Gastroesophageal sphincter (tissue), 4 donors: Measurements from ENCODE around the gene ABCG1. TPM values are rescaled to one million over a fixed set of nuclear protein-coding genes. Genes with fewer than 3 reads are reported as not detected.

ENCODE experiments used
- ATAC-seq: fragments of 150-250 bp; one replicate; pipeline ENCODE4 v1.9.1; 2016; ENCODE audit warnings: mild to moderate bottlenecking, moderate library complexity
- H3K27ac ChIP-seq, 4 donors: fragments of 200-600 bp; sonication (generic) in 3 of 4; 1 replicate in 3 of 4; 2 replicates in 1 of 4; pipeline ENCODE4 v1.5.1; 2016 to 2019
- H3K27me3 ChIP-seq: fragments of 200-600 bp; sonication (generic); one replicate; pipeline ENCODE4 v1.5.1; 2019
- H3K36me3 ChIP-seq, 2 donors: fragments of 200-600 bp; sonication (generic); one replicate each; pipeline ENCODE4 v1.5.1; 2019; ENCODE audit warnings: control low read depth in 1 of 2
- H3K4me1 ChIP-seq, 3 donors: fragments of 200-600 bp; sonication (generic); 1 replicate in 2 of 3; 2 replicates in 1 of 3; pipeline ENCODE4 v1.5.1; 2016 to 2019; ENCODE audit warnings: control low read depth in 2 of 3
- H3K4me3 ChIP-seq, 2 donors: fragments of 200-600 bp; sonication (generic); one replicate each; pipeline ENCODE4 v1.5.1; 2019; ENCODE audit warnings: mild to moderate bottlenecking in 1 of 2, moderate library complexity in 1 of 2
- H3K9me3 ChIP-seq, 3 donors: fragments of 200-600 bp; sonication (generic); one replicate each; pipeline ENCODE4 v1.5.1; 2017 to 2019; ENCODE audit warnings: control low read depth in 2 of 3
- EP300 ChIP-seq: sonication (generic); formaldehyde crosslinking; IDR thresholded peaks from one replicate; pipeline ENCODE4 v1.6.1; 2017; ENCODE audit warnings: antibody characterized with exemption, mild to moderate bottlenecking
- POLR2A ChIP-seq, 2 donors: fragments of 450-650 bp; IDR thresholded peaks; one replicate each; pipeline ENCODE4 v1.6.1; 2017; ENCODE audit warnings: antibody characterized with exemption in 2 of 2, mild to moderate bottlenecking in 2 of 2, moderate library complexity in 1 of 2
- POLR2AphosphoS5 ChIP-seq: sonication (generic); formaldehyde crosslinking; IDR thresholded peaks from one replicate; pipeline ENCODE4 v1.6.1; 2017; ENCODE audit warnings: antibody characterized with exemption
- WGBS, 2 donors: methylation state at CpG; one replicate each; pipeline ENCODE4 v1.1.5; 2018; ENCODE audit warnings: low coverage in 1 of 2; 5-methylcytosine and 5-hydroxymethylcytosine counted together
- total RNA-seq, 4 donors: library from RNA; depleted of rRNA; stranded (reverse); fragments of >200 nt; gene quantifications; one replicate each; pipeline ENCODE4 v1.1.0, GENCODE V29; 2016
- TF ChIP-seq, protein P1 (sequence below), 4 experiments: fragments of 200-600 bp in 2 of 4; fragments of 450-650 bp in 2 of 4; sonication (generic) in 1 of 4; IDR thresholded peaks; one replicate each; pipeline ENCODE4 v1.5.1; 2017 to 2019; ENCODE audit warnings: antibody characterized with exemption in 4 of 4, mild to moderate bottlenecking in 2 of 4, moderate library complexity in 2 of 4

ABCG1 gene
- total RNA-seq, 4 donors from 2014 or later = 15.9 to 21.8 (median 18.0) TPM

DNA sequence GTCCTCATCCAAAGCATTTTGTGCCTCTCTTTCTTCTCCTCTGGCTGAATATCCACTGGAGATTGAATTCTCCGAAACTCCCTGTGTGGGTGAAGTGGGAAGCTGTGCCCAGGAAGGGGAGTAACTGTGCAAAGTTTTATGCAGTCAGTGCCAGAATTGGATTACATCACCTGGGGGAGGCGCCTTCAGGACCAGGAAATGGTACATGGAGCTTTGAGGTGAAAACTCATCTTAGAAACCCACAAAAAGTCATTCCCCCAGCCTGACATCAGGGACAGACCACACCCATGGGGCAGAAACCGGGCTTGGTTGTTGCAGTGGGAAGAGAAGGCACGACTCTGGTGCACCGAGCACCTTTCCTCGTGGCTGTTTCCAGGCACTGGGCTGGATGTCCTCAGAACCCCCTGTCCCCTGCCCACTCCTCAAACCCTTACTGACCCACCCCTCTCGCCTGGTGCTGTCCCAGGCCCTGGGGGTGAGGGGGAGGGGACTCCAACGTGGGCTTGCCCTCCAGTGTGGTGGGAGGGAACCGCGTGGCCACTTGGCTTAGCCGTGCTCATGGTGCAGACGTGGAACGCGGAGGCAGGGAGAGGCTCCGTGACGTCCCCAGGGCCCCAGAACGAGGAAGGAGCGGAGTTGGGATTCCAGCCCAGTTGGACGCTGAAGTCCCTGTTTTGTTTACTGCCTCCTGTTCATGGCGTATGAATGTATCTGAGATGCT is 80.5 kb downstream of the ABCG1 start:
- Histone ChIP-seq H3K4me1 (peaks cover 0 to 8% (median 3%) of the 10 kb centered on the region in 3 donors), H3K9me3 (no peaks in the 10 kb centered on the region), H3K36me3 (peaks cover 0 to 30% of the 10 kb centered on the region in 2 donors), H3K27ac (peak overlapping the region in 3 of 4 donors; percentile 2 to 66 (median 23)), H3K27me3 (no peaks in the 10 kb centered on the region), H3K4me3 (no peak overlapping the region)
- ATAC-seq = no peak
- WGBS, 2 donors = 82 to 100% methylated on average over 1 to 5 of the region's 20 CpGs
- TF ChIP-seq EP300 (no peak), POLR2A (IDR thresholded peaks at IDR 0.05) (no peak), POLR2AphosphoS5 (no peak)
- TF ChIP-seq, protein P1, sequence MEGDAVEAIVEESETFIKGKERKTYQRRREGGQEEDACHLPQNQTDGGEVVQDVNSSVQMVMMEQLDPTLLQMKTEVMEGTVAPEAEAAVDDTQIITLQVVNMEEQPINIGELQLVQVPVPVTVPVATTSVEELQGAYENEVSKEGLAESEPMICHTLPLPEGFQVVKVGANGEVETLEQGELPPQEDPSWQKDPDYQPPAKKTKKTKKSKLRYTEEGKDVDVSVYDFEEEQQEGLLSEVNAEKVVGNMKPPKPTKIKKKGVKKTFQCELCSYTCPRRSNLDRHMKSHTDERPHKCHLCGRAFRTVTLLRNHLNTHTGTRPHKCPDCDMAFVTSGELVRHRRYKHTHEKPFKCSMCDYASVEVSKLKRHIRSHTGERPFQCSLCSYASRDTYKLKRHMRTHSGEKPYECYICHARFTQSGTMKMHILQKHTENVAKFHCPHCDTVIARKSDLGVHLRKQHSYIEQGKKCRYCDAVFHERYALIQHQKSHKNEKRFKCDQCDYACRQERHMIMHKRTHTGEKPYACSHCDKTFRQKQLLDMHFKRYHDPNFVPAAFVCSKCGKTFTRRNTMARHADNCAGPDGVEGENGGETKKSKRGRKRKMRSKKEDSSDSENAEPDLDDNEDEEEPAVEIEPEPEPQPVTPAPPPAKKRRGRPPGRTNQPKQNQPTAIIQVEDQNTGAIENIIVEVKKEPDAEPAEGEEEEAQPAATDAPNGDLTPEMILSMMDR (IDR thresholded peaks at IDR 0.05) = no peak

DNA sequence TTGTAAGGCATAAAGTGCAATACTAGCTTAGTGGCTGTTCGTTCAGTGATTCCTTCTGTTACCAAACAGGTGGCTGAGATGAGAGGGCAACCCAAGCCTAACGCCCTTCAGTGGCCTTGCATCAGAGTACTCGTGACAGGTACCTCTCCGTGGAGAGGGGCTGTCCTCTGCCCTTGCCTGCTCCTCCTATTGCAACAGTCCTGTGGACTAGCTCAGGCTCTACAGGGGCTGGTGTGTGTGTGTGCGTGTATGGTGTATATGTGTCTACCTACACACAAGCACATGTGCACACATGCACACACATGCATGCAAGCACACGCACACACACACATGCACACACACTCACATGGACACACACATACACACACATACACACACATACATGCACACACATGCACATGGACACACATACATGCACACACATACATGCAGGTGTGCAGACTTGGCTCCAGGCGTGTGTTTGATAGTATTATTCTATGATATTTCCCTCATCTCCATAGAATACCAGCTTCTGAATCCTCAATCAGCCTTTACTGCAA is 81.2 kb downstream of the ABCG1 start:
- H3K36me3 ChIP-seq = peaks cover 0 to 24% of the 10 kb centered on the region in 2 donors
- peaks cover 0 to 8% (median 3%) of the 10 kb centered on the region in 3 donors for H3K4me1 ChIP-seq
- no peak overlapping the region for H3K4me3 ChIP-seq
- WGBS, 2 donors = 83 to 90% methylated on average over 2 of the region's 7 CpGs
- peak overlapping the region in 1 of 4 donors; percentile 66 for H3K27ac ChIP-seq
- TF ChIP-seq EP300 = no peak
- TF ChIP-seq POLR2A (IDR thresholded peaks at IDR 0.05) = no peak
- TF ChIP-seq, protein P1 (IDR thresholded peaks at IDR 0.05) = no peak
- no peak for TF ChIP-seq POLR2AphosphoS5
- no peak for ATAC-seq
- H3K27me3 ChIP-seq = no peaks in the 10 kb centered on the region
- H3K9me3 ChIP-seq = no peaks in the 10 kb centered on the region

DNA sequence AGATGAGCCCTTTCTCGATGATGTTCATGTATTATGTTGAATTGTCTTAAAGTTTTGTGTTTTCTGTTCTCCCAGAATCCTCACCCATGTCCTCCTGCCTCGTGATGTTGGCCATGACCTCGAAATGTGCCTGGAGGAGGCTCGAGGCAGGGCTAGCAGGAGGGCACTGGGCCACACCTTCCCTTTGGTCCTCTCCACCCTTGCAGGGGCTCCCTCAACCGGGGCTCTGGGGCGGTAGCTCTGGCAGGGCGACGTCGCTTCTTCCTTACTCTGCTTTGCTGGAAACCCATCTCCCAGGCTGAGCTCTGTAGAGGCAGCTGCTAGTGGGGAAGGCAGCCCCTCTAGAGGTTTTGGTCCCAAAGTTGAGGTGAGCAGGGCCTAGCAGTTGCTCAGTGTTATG is 82.0 kb downstream of the ABCG1 start:
- Histone ChIP-seq H3K9me3 (no peaks in the 10 kb centered on the region), H3K4me3 (no peak overlapping the region), H3K4me1 (peaks cover 0 to 8% (median 3%) of the 10 kb centered on the region in 3 donors), H3K36me3 (peaks cover 0 to 21% of the 10 kb centered on the region in 2 donors), H3K27ac (peak overlapping the region in 3 of 4 donors; percentile 48 to 68 (median 67)), H3K27me3 (peaks cover 6% of the 10 kb centered on the region)
- ATAC-seq = no peak
- WGBS, 2 donors = 89 to 92% methylated on average over 1 of the region's 9 CpGs
- TF ChIP-seq, protein P1 (IDR thresholded peaks at IDR 0.05) = no peak
- TF ChIP-seq EP300 (no peak), POLR2AphosphoS5 (no peak), POLR2A (IDR thresholded peaks at IDR 0.05) (no peak)

DNA sequence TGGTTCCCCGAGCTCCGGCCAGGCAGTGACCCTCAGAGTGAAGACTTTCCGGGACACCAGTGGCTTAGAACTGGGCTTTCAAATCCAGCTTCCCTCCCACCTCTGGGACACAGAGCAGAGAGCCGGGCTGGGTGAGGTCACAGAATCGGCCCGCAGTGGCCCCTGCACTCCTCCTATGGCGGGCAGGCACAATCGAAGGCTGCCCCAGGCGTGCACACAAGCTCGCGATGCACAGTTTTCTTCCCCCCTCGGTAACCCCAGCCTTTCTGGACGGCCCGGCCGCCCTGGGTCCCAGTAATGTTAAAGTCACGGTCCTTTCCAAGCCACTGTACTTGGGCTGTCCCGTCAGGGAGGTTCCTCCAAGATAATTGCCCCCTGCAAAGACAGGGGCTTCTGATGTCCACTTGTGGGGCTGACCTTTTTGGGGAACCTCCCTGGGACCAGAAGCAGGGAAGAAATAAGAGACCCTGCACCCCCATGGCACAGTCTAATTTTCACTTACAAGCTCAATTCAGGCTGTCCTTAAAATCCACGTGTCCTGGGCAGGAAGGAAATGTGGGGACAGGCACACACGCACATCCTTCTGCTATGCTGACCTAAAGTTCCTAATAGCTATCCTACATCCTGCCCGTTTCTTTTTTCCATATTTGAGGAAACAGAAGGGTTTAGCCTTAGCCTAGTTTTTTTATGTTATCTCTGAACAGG is 82.6 kb downstream of the ABCG1 start:
- peak overlapping the region in 3 of 4 donors; percentile 48 to 68 (median 67) for H3K27ac ChIP-seq
- ATAC-seq = peak; percentile 73
- H3K9me3 ChIP-seq = no peaks in the 10 kb centered on the region
- WGBS, 2 donors = 73 to 80% methylated on average over 4 to 16 of the region's 20 CpGs
- H3K27me3 ChIP-seq = peaks cover 12% of the 10 kb centered on the region
- H3K4me3 ChIP-seq = no peak overlapping the region
- no peak for TF ChIP-seq EP300
- peak; percentile 51 for TF ChIP-seq POLR2AphosphoS5
- H3K4me1 ChIP-seq = peaks cover 0 to 8% (median 3%) of the 10 kb centered on the region in 3 donors
- H3K36me3 ChIP-seq = peaks cover 0 to 15% of the 10 kb centered on the region in 2 donors

DNA sequence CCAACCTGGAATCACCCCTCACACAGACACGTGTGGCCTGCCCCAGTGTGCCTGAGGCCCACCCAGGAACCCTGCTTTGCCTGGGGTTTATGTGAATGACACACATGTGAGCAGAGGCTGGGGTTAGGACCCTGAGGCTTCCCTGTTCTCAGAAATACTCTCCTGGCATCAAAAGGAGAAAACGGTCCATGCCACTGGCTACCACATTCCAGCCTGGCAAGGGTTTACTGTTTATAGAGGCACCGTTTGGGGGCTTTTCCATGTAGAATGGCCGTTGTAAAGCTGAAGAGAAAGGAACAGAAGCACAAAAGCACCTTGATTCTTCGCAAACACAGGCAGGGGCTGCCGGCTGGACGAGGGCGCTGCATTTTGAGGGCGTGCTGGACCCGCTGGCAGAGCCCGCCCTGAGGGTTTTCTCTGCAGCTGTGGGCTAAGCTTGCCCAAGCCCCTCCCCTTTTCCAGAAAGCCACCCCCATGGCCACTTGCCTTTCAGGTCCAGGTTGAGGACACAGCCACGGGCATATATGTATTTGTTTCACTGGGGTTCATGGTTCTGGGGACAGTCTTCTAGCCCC is 83.2 kb downstream of the ABCG1 start:
- H3K9me3 ChIP-seq = no peaks in the 10 kb centered on the region
- peaks cover 0 to 8% (median 3%) of the 10 kb centered on the region in 3 donors for H3K4me1 ChIP-seq
- 70 to 100% methylated on average over 1 to 3 of the region's 12 CpGs for WGBS, 2 donors
- peak overlapping the region in 3 of 4 donors; percentile 48 to 68 (median 59) for H3K27ac ChIP-seq
- no peak for ATAC-seq
- H3K4me3 ChIP-seq = no peak overlapping the region
- H3K36me3 ChIP-seq = peaks cover 0 to 9% of the 10 kb centered on the region in 2 donors
- TF ChIP-seq POLR2AphosphoS5 (no peak), EP300 (no peak), POLR2A (IDR thresholded peaks at IDR 0.05) (no peak)
- TF ChIP-seq, protein P1 (IDR thresholded peaks at IDR 0.05) = no peak
- H3K27me3 ChIP-seq = peaks cover 18% of the 10 kb centered on the region
